Upper lobe of right lung (tissue), 1 donor: Measurements from ENCODE around the gene CIRBP. TPM values are rescaled to one million over a fixed set of nuclear protein-coding genes. Genes with fewer than 3 reads are reported as not detected.
A peak's percentile ranks its signal among the peaks of the same experiment; 100 is the strongest.

ENCODE experiments used
- ATAC-seq: fragments of 200-7000 bp; cut with Tn5 transposase; one replicate; pipeline ENCODE4 v1.9.1; 2020; ENCODE audit warnings: mild to moderate bottlenecking, moderate library complexity
- DNase-seq: peaks from one replicate; pipeline ENCODE4 v3.0.0-alpha.2; 2020
- H3K27ac ChIP-seq: fragments of 200-600 bp; one replicate; pipeline ENCODE4 v1.8.0; 2022
- H3K27me3 ChIP-seq: fragments of 200-600 bp; one replicate; pipeline ENCODE4 v1.8.0; 2022; ENCODE audit warnings: mild to moderate bottlenecking
- H3K36me3 ChIP-seq: fragments of 200-600 bp; one replicate; pipeline ENCODE4 v1.8.0; 2022
- H3K4me1 ChIP-seq: fragments of 200-600 bp; one replicate; pipeline ENCODE4 v1.8.0; 2022
- H3K4me3 ChIP-seq: fragments of 200-600 bp; one replicate; pipeline ENCODE4 v1.8.0; 2022; ENCODE audit warnings: mild to moderate bottlenecking
- H3K9me3 ChIP-seq: fragments of 200-600 bp; one replicate; pipeline ENCODE4 v1.8.0; 2022
- CTCF ChIP-seq: fragments of 200-600 bp; IDR thresholded peaks from one replicate; pipeline ENCODE4 v1.8.0; 2022; ENCODE audit warnings: antibody characterized with exemption
- intact Hi-C: fragments of 100-400 bp; cut with DNase I; formaldehyde crosslinking; loops from one replicate; pipeline ENCODE4 v1.11.0; 2022
- total RNA-seq: library from RNA; stranded (reverse); fragmentation: NEBNext Ultra II Directional; extraction: Animal tissue kit (Norgen Biotek cat#: 25700); gene quantifications from one replicate; pipeline ENCODE4 v1.2.1, GENCODE V29; 2021
- donor health status: DM: no; HTN: yes; CAD: no; lungs with severe emphysema.

CIRBP gene
- total RNA-seq, 1 donor from 2014 or later = 322 TPM

- TF ChIP-seq CTCF = no peak
- intact Hi-C loops = no loop called here
- peaks cover 26% of the 10 kb centered on the region for H3K36me3 ChIP-seq
- no peaks in the 10 kb centered on the region for H3K9me3 ChIP-seq
- peaks cover 23% of the 10 kb centered on the region for H3K4me1 ChIP-seq
- H3K4me3 ChIP-seq = no peak overlapping the region
- no peak overlapping the region for H3K27ac ChIP-seq
- ATAC-seq (no peak), DNase-seq (no peak)
- H3K27me3 ChIP-seq = no peaks in the 10 kb centered on the region
These were observed 39.0 kb upstream of the CIRBP start for GRCh38 chr19:1229924-1230782.

- Histone ChIP-seq H3K4me1 (peaks cover 23% of the 10 kb centered on the region), H3K36me3 (peaks cover 20% of the 10 kb centered on the region), H3K27ac (no peak overlapping the region), H3K9me3 (no peaks in the 10 kb centered on the region), H3K27me3 (no peaks in the 10 kb centered on the region), H3K4me3 (no peak overlapping the region)
- ATAC-seq (no peak), DNase-seq (no peak)
- TF ChIP-seq CTCF = no peak
- intact Hi-C loops = no loop called here
These were observed 38.2 kb upstream of the CIRBP start for GRCh38 chr19:1230783-1231489.

GRCh38 chr19:1231729-1232637 lies 37.1 kb upstream of the CIRBP start:
- ATAC-seq (peak; percentile 60), DNase-seq (no peak)
- Histone ChIP-seq H3K9me3 (no peaks in the 10 kb centered on the region), H3K4me1 (peaks cover 24% of the 10 kb centered on the region), H3K36me3 (peaks cover 12% of the 10 kb centered on the region), H3K27ac (peak overlapping the region; percentile 18), H3K27me3 (no peaks in the 10 kb centered on the region), H3K4me3 (no peak overlapping the region)
- intact Hi-C loops = no loop called here
- no peak for TF ChIP-seq CTCF

- Histone ChIP-seq H3K9me3 (no peaks in the 10 kb centered on the region), H3K4me3 (no peak overlapping the region), H3K36me3 (peaks cover 5% of the 10 kb centered on the region), H3K4me1 (peaks cover 29% of the 10 kb centered on the region), H3K27ac (peak overlapping the region; percentile 18), H3K27me3 (no peaks in the 10 kb centered on the region)
- DNase-seq (no peak), ATAC-seq (peak; percentile 8)
- intact Hi-C loops = no loop called here
- no peak for TF ChIP-seq CTCF
These were observed 36.5 kb upstream of the CIRBP start for GRCh38 chr19:1232652-1233072.

GRCh38 chr19:1233115-1233667 lies 35.9 kb upstream of the CIRBP start:
- H3K27ac ChIP-seq = no peak overlapping the region
- no peaks in the 10 kb centered on the region for H3K9me3 ChIP-seq
- peaks cover 29% of the 10 kb centered on the region for H3K4me1 ChIP-seq
- DNase-seq (peak; percentile 77), ATAC-seq (no peak)
- no peaks in the 10 kb centered on the region for H3K27me3 ChIP-seq
- intact Hi-C loops = no loop called here
- peaks cover under 1% of the 10 kb centered on the region for H3K36me3 ChIP-seq
- TF ChIP-seq CTCF = no peak
- H3K4me3 ChIP-seq = no peak overlapping the region
